Measurements from ENCODE around the gene EID1.
A peak's percentile ranks its signal among the peaks of the same experiment; 100 is the strongest.

Gene EID1

GRCh38 chr15:48916721-48917120 is 38.8 kb downstream of the EID1 start:
- Mint-ChIP-seq H3K4me1 (no peaks in the 10 kb centered on the region), H3K27ac (no peak overlapping the region), H3K27me3 (peaks cover 17% of the 10 kb centered on the region), H3K36me3 (peaks cover 2% of the 10 kb centered on the region), H3K9me3 (no peaks in the 10 kb centered on the region), H3K4me3 (no peak overlapping the region)

DNA sequence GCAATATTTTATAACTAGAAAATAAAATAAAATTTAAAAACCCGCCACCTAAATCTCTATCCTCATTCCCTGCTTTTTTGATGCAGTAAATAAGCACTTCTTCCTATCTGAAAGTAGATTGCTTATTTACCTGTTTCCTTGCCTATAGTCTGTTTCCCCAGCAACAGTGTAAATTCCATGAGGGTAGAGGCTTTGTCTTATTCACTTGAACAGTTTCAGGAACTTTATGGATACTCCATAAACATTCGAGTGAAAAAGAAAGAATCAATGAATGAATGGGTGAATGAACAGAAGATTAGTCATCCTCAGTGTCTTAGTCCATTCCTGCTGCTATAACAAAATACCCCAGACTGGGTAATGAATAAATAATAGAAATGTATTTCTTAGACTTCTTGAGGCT is 44.1 kb downstream of the EID1 start:
- peaks cover 13% of the 10 kb centered on the region for H3K27me3 Mint-ChIP-seq
- H3K36me3 Mint-ChIP-seq: no peaks in the 10 kb centered on the region
- no peak overlapping the region for H3K27ac Mint-ChIP-seq
- peaks cover 12% of the 10 kb centered on the region for H3K4me1 Mint-ChIP-seq
- H3K4me3 Mint-ChIP-seq: no peak overlapping the region
- H3K9me3 Mint-ChIP-seq: no peaks in the 10 kb centered on the region

GRCh38 chr15:48924528-48925393 is 46.8 kb downstream of the EID1 start:
- no peak overlapping the region for H3K27ac Mint-ChIP-seq
- peaks cover 4% of the 10 kb centered on the region for H3K27me3 Mint-ChIP-seq
- H3K9me3 Mint-ChIP-seq: no peaks in the 10 kb centered on the region
- no peak overlapping the region for H3K4me3 Mint-ChIP-seq
- peaks cover 18% of the 10 kb centered on the region for H3K4me1 Mint-ChIP-seq
- H3K36me3 Mint-ChIP-seq: no peaks in the 10 kb centered on the region

DNA sequence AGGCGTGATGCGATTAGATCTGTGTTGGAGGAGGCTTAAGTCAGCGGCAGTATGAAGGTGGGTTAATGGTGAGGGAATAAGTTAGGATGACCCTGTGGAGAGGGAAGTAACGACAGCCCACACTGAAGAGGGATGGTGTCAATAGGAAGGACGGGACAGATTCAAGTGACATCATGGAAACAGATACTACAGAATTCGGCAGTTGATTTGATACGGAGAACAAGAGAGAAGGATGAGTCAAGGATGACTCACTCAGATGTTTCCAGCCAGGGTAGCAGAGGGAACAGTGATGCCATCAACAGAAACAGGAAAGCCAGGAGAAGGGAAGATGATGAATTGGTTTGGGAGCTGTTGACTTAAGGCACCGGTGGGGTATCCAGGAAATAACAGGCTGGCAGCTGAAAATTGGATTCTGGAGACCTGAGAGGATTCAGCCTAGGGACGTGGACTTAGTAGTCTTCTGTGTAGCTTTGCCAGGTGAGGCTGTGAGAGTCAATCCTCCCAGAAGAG is 47.8 kb downstream of the EID1 start:
- Mint-ChIP-seq H3K27me3 (peaks cover 2% of the 10 kb centered on the region), H3K4me3 (no peak overlapping the region), H3K36me3 (no peaks in the 10 kb centered on the region), H3K4me1 (peaks cover 18% of the 10 kb centered on the region), H3K27ac (peak overlapping the region; percentile 3), H3K9me3 (no peaks in the 10 kb centered on the region)

- H3K4me1 Mint-ChIP-seq: peaks cover 22% of the 10 kb centered on the region
- peaks cover 3% of the 10 kb centered on the region for H3K27me3 Mint-ChIP-seq
- H3K27ac Mint-ChIP-seq: no peak overlapping the region
- H3K9me3 Mint-ChIP-seq: no peaks in the 10 kb centered on the region
- H3K4me3 Mint-ChIP-seq: no peak overlapping the region
- no peaks in the 10 kb centered on the region for H3K36me3 Mint-ChIP-seq
Measured at GRCh38 chr15:48928877-48929538, 51.1 kb downstream of the EID1 start.

- Mint-ChIP-seq H3K4me1 (peaks cover 22% of the 10 kb centered on the region), H3K9me3 (no peaks in the 10 kb centered on the region), H3K4me3 (no peak overlapping the region), H3K27ac (no peak overlapping the region), H3K27me3 (peaks cover 3% of the 10 kb centered on the region), H3K36me3 (no peaks in the 10 kb centered on the region)
Measured at GRCh38 chr15:48929661-48930060, 51.7 kb downstream of the EID1 start.
